Epithelial cell of esophagus (primary cell): ENCODE data around the gene EPHA3.
A peak's percentile ranks its signal among the peaks of the same experiment; 100 is the strongest.

Source experiments
- DNase-seq: peaks from one replicate; pipeline ENCODE4 v3.0.0; 2010; ENCODE audit warnings: low read depth
- H3K4me3 ChIP-seq: 2 replicates; pipeline ENCODE4 v1.5.1; 2011; ENCODE audit warnings: mild to moderate bottlenecking, low read length, control low read depth
- TF ChIP-seq, protein P1 (sequence below): IDR thresholded peaks from 2 replicates; pipeline ENCODE4 v1.5.1; 2011; ENCODE audit warnings: low read depth, mild to moderate bottlenecking, low read length, control low read depth, inconsistent platforms; ENCODE audit not compliant: insufficient read depth; ENCODE audit errors: missing control alignments

Gene EPHA3

DNA sequence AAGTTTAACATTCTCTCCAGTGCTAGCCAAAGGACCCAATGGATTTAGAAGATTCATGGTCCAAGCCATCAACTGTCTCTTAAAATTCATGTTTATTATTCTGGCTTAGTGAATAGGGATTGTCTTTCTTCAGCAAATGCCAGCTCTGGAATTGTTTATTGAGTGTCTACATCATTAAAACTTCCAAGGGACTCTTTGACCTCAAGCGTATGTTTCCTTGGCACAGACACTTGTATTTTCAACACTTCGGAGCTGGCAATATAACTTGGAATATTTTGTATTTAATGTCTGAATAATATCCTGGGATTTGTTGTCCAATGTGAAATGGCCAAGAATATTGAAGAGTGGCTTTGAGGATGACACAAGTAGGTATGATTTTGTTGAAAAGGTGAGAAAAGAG lies 204.2 kb downstream of the EPHA3 start:
- no peak for DNase-seq

DNA sequence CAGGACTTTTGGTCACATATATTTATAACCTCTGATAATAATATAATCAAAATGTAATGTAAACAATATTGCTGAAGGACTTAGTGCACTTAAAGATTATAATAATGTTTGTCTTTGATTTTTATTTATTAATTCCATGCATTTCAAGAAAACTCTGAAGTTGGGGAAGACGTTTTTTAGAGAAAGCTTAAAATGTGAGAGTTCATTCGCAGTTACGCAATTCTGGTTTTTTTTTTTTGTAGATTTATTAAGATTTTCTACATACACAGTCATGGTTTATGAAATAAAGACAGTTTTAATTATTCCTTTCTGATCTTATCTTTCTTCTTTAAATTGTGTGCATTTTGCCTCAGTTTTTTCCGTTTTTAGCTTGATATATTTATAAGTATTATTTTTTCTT lies 204.7 kb downstream of the EPHA3 start:
- DNase-seq, result no peak
- TF ChIP-seq, protein P1, sequence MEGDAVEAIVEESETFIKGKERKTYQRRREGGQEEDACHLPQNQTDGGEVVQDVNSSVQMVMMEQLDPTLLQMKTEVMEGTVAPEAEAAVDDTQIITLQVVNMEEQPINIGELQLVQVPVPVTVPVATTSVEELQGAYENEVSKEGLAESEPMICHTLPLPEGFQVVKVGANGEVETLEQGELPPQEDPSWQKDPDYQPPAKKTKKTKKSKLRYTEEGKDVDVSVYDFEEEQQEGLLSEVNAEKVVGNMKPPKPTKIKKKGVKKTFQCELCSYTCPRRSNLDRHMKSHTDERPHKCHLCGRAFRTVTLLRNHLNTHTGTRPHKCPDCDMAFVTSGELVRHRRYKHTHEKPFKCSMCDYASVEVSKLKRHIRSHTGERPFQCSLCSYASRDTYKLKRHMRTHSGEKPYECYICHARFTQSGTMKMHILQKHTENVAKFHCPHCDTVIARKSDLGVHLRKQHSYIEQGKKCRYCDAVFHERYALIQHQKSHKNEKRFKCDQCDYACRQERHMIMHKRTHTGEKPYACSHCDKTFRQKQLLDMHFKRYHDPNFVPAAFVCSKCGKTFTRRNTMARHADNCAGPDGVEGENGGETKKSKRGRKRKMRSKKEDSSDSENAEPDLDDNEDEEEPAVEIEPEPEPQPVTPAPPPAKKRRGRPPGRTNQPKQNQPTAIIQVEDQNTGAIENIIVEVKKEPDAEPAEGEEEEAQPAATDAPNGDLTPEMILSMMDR, result no peak
- H3K4me3 ChIP-seq, result no peak overlapping the region

More for the DNA sequence above, 204.2 kb downstream of the EPHA3 start:
- TF ChIP-seq, protein P1, result no peak
- H3K4me3 ChIP-seq, result no peak overlapping the region

DNA sequence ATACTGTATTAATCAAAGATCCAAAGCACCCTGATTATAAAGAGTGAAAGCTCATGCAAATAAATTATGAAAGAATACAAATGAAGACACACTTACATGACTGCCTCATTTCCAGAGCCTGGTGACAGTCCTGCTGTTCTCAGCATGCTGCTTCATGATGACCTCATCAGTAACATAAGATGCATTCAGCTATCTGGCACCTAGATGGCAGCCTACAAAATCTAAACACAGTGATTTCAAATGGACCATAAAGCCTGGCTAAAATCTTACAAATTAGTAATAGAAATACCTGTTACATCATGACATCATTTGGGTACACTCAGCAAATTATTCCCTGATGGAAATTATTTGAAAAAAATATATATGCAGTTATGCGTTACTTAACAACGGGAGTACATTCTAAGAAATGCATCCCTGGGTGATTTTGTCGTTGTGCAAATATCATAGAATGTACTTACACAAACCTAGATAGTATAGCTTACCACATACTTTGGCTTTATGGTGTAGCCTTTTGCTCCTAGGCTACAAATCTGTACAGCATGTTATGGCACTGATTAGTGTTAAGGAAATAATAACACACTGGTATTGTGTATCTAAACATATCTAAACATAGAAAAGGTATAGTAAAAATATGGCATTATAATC lies 207.2 kb downstream of the EPHA3 start:
- peak; percentile 76 for DNase-seq
- TF ChIP-seq, protein P1, result peak; percentile 66
- no peak overlapping the region for H3K4me3 ChIP-seq

DNA sequence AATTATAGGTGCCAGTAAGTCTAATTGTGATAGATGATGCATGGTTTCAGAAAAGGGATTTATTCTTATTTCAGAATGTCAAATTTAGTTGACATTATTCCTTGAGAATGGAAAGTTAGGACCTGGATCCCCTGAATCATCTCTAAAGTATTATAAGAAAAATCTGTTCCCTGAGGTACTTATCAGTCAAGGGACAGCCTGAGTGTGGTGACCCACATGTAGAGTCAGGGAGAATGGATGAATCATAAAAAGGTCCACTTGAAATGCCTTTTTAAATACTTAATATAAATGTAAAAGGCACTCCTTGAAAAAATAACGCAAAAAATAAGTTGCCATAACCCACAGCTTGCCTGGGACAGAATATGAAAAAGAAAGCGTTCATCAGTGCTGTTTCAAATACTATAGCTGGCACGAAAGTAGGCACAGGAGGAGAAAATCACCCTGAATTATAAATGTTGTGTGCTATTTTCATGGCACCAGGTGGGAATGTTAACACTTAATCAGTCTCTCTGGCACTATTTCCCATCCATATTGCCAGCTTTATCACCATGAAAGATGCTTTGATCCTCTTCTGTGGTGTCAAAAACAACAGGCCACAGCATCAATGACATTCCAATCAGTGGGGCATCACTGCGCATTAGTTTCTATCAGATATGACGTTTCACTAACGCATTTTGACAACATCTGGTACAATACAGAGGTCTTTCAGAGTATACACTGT lies 208.5 kb downstream of the EPHA3 start:
- DNase-seq, result no peak
- H3K4me3 ChIP-seq, result no peak overlapping the region
- TF ChIP-seq, protein P1, result no peak

DNA sequence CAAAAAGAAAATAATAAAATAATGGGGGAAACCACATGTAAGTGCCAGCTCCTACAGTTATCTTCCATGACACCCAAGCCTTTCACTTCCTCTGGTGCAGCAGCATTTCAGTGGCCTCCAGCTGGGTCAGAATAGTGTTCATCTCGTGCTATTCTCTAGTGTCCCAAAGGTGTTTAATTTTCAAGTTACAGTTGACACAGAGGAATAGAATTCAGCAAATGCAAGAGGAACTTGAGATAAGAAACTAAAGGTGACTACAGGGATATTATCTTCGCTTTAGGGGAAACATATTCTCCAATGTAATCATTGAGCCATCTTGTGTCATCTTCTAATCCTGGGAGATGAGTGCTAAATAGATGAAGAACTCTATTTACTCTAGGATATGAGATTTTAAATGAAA lies 212.8 kb downstream of the EPHA3 start:
- TF ChIP-seq, protein P1, result no peak
- no peak overlapping the region for H3K4me3 ChIP-seq
- DNase-seq, result no peak

DNA sequence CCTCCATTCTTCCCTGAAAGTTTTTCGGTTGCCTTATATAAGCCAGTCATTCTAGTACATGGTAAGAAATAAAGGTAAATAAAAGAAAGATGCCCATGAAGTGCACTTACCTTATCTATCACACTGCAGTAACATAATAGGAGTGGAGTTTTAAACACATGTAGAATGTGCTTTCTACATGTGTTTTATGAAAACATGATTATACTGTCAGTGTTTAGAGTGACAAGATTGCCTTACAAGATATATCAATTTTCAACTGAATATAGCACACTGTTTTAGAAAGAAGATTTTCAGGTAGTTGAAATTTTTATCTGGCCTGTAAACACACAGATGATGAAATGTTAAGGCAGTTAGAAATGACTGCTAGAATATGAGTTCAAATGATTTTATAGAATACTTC lies 219.6 kb downstream of the EPHA3 start:
- TF ChIP-seq, protein P1, result no peak
- no peak overlapping the region for H3K4me3 ChIP-seq
- DNase-seq, result no peak
